Gastroesophageal sphincter (tissue), 4 donors: ENCODE data around the gene MDM4. TPM values are rescaled to one million over a fixed set of nuclear protein-coding genes. Genes with fewer than 3 reads are reported as not detected.

Experiments
- ATAC-seq: fragments of 150-250 bp; one replicate; pipeline ENCODE4 v1.9.1; 2016; ENCODE audit warnings: mild to moderate bottlenecking, moderate library complexity
- H3K27ac ChIP-seq, 4 donors: fragments of 200-600 bp; sonication (generic) in 3 of 4; 1 replicate in 3 of 4; 2 replicates in 1 of 4; pipeline ENCODE4 v1.5.1; 2016 to 2019
- H3K27me3 ChIP-seq: fragments of 200-600 bp; sonication (generic); one replicate; pipeline ENCODE4 v1.5.1; 2019
- H3K36me3 ChIP-seq, 2 donors: fragments of 200-600 bp; sonication (generic); one replicate each; pipeline ENCODE4 v1.5.1; 2019; ENCODE audit warnings: control low read depth in 1 of 2
- H3K4me1 ChIP-seq, 3 donors: fragments of 200-600 bp; sonication (generic); 1 replicate in 2 of 3; 2 replicates in 1 of 3; pipeline ENCODE4 v1.5.1; 2016 to 2019; ENCODE audit warnings: control low read depth in 2 of 3
- H3K4me3 ChIP-seq, 2 donors: fragments of 200-600 bp; sonication (generic); one replicate each; pipeline ENCODE4 v1.5.1; 2019; ENCODE audit warnings: mild to moderate bottlenecking in 1 of 2, moderate library complexity in 1 of 2
- H3K9me3 ChIP-seq, 3 donors: fragments of 200-600 bp; sonication (generic); one replicate each; pipeline ENCODE4 v1.5.1; 2017 to 2019; ENCODE audit warnings: control low read depth in 2 of 3
- CTCF ChIP-seq, 4 experiments: fragments of 200-600 bp in 2 of 4; fragments of 450-650 bp in 2 of 4; sonication (generic) in 1 of 4; IDR thresholded peaks; one replicate each; pipeline ENCODE4 v1.5.1; 2017 to 2019; ENCODE audit warnings: antibody characterized with exemption in 4 of 4, mild to moderate bottlenecking in 2 of 4, moderate library complexity in 2 of 4
- EP300 ChIP-seq: sonication (generic); formaldehyde crosslinking; IDR thresholded peaks from one replicate; pipeline ENCODE4 v1.6.1; 2017; ENCODE audit warnings: antibody characterized with exemption, mild to moderate bottlenecking
- POLR2A ChIP-seq, 2 donors: fragments of 450-650 bp; IDR thresholded peaks; one replicate each; pipeline ENCODE4 v1.6.1; 2017; ENCODE audit warnings: antibody characterized with exemption in 2 of 2, mild to moderate bottlenecking in 2 of 2, moderate library complexity in 1 of 2
- POLR2AphosphoS5 ChIP-seq: sonication (generic); formaldehyde crosslinking; IDR thresholded peaks from one replicate; pipeline ENCODE4 v1.6.1; 2017; ENCODE audit warnings: antibody characterized with exemption
- WGBS, 2 donors: methylation state at CpG; one replicate each; pipeline ENCODE4 v1.1.5; 2018; ENCODE audit warnings: low coverage in 1 of 2; 5-methylcytosine and 5-hydroxymethylcytosine counted together
- total RNA-seq, 4 donors: library from RNA; depleted of rRNA; stranded (reverse); fragments of >200 nt; gene quantifications; one replicate each; pipeline ENCODE4 v1.1.0, GENCODE V29; 2016

The MDM4 gene
- total RNA-seq, 4 donors from 2014 or later, result 24.3 to 74.1 (median 37.9) TPM

- Histone ChIP-seq H3K36me3 (no peaks in the 10 kb centered on the region), H3K4me3 (peak overlapping the region in 1 of 2 donors; percentile 40), H3K27ac (no peak overlapping the region), H3K9me3 (no peaks in the 10 kb centered on the region), H3K4me1 (peaks cover 0 to 21% (median 2%) of the 10 kb centered on the region in 3 donors), H3K27me3 (no peaks in the 10 kb centered on the region)
- ATAC-seq, result no peak
- TF ChIP-seq CTCF (IDR thresholded peaks at IDR 0.05) (no peak), POLR2A (IDR thresholded peaks at IDR 0.05) (no peak), POLR2AphosphoS5 (no peak), EP300 (no peak)
- WGBS, 2 donors, result 75% methylated on average over 6 of the region's 6 CpGs; no CpG with 5 or more reads in 1 of the 2 donors
These were observed 63.5 kb downstream of the MDM4 start for GRCh38 chr1:204579681-204580080.

GRCh38 chr1:204580862-204581261 lies 64.7 kb downstream of the MDM4 start:
- Histone ChIP-seq H3K27me3 (no peaks in the 10 kb centered on the region), H3K9me3 (no peaks in the 10 kb centered on the region), H3K4me3 (no peak overlapping the region), H3K27ac (no peak overlapping the region), H3K4me1 (peaks cover 0 to 15% (median 0%) of the 10 kb centered on the region in 3 donors), H3K36me3 (no peaks in the 10 kb centered on the region)
- WGBS, 2 donors, result 84 to 85% methylated on average over 2 of the region's 2 CpGs
- TF ChIP-seq POLR2AphosphoS5 (no peak), EP300 (no peak), POLR2A (IDR thresholded peaks at IDR 0.05) (no peak), CTCF (IDR thresholded peaks at IDR 0.05) (no peak)
- ATAC-seq, result no peak

- no peaks in the 10 kb centered on the region for H3K27me3 ChIP-seq
- no peaks in the 10 kb centered on the region for H3K9me3 ChIP-seq
- H3K4me1 ChIP-seq, result peaks cover 0 to 15% (median 0%) of the 10 kb centered on the region in 3 donors
- H3K4me3 ChIP-seq, result no peak overlapping the region
- ATAC-seq, result no peak
- no peak overlapping the region for H3K27ac ChIP-seq
- TF ChIP-seq POLR2A (IDR thresholded peaks at IDR 0.05) (no peak), CTCF (IDR thresholded peaks at IDR 0.05) (no peak), POLR2AphosphoS5 (no peak), EP300 (no peak)
- WGBS, 2 donors, result 88 to 100% methylated on average over 1 to 3 of the region's 3 CpGs
- no peaks in the 10 kb centered on the region for H3K36me3 ChIP-seq
These were observed 65.6 kb downstream of the MDM4 start for GRCh38 chr1:204581759-204582158.

GRCh38 chr1:204583909-204584632 lies 67.9 kb downstream of the MDM4 start:
- TF ChIP-seq POLR2A (IDR thresholded peaks at IDR 0.05) (no peak), CTCF (IDR thresholded peaks at IDR 0.05) (no peak), POLR2AphosphoS5 (no peak), EP300 (no peak)
- no peak overlapping the region for H3K27ac ChIP-seq
- no peak for ATAC-seq

More at GRCh38 chr1:204583909-204584632, 67.9 kb downstream of the MDM4 start:
- Histone ChIP-seq H3K9me3 (no peaks in the 10 kb centered on the region), H3K4me1 (peaks cover 0 to 8% (median 0%) of the 10 kb centered on the region in 3 donors), H3K27me3 (no peaks in the 10 kb centered on the region), H3K36me3 (no peaks in the 10 kb centered on the region), H3K4me3 (no peak overlapping the region)
- 74 to 80% methylated on average over 3 to 4 of the region's 4 CpGs for WGBS, 2 donors
